ENCODE results near the gene RAB6C.
"Not testable (repeated sequence)": the region's sequence is repeated elsewhere in the genome, so short reads cannot be mapped to it uniquely, and the experiment has no call there.

The RAB6C gene

GRCh38 chr2:129992415-129993006 lies 13.0 kb downstream of the RAB6C start:
- not testable (repeated sequence) for H4K8ac ChIP-seq (ENCODE audit: low read depth, low read length); H3K14ac ChIP-seq (ENCODE audit: low read length); H3K27ac ChIP-seq (replicated peaks; ENCODE audit: low read length); H2AFZ ChIP-seq (ENCODE audit: low read length); H3K4me1 ChIP-seq (ENCODE audit: control insufficient read depth in 2 of 2, insufficient read depth in 1 of 2, low read depth in 1 of 2, low read length in 2 of 2); H3K4me3 ChIP-seq (ENCODE audit: low read length in 2 of 2); H3K23ac ChIP-seq (ENCODE audit: low read depth, low read length, poor library complexity); H2BK15ac ChIP-seq (ENCODE audit: low read length); H2AK5ac ChIP-seq (ENCODE audit: low read depth, low read length); H4K91ac ChIP-seq (ENCODE audit: low read depth, low read length, poor library complexity); H3K9me3 ChIP-seq (replicated peaks in 1 of 2; ENCODE audit: control insufficient read depth in 2 of 2, insufficient read depth in 1 of 2, low read depth in 1 of 2, low read length in 2 of 2); H2BK12ac ChIP-seq (ENCODE audit: low read length); DNase-seq (ENCODE audit: low spot score); H3K36me3 ChIP-seq (replicated peaks in 1 of 2; ENCODE audit: control insufficient read depth in 2 of 2, insufficient read depth in 2 of 2, low read length in 2 of 2); H3K79me1 ChIP-seq (ENCODE audit: low read depth, low read length); H2BK5ac ChIP-seq (ENCODE audit: low read length); H2BK120ac ChIP-seq (ENCODE audit: low read depth, low read length); H3K4ac ChIP-seq (ENCODE audit: low read length); H3K9ac ChIP-seq (ENCODE audit: low read depth, low read length, poor library complexity); H3K18ac ChIP-seq (ENCODE audit: low read length)
- Histone ChIP-seq H3K4me2 (ENCODE audit: insufficient read depth, low read length, poor library complexity, severe bottlenecking) (peak overlapping the region; percentile 33), H3K27me3 (ENCODE audit: control insufficient read depth in 3 of 3, insufficient read depth in 3 of 3, low read depth in 1 of 3, low read length in 3 of 3) (peaks cover 0 to 13% (median 0%) of the 10 kb centered on the region in 3 experiments)
- WGBS, 2 donors (ENCODE audit: extremely low coverage in 2 of 2, insufficient read length in 2 of 2, insufficient replicate concordance in 1 of 2) = no CpG with 5 or more reads among the region's 49 CpGs

- no CpG with 5 or more reads among the region's 20 CpGs for WGBS, 2 donors (ENCODE audit: extremely low coverage in 2 of 2, insufficient read length in 2 of 2, insufficient replicate concordance in 1 of 2)
Observed at GRCh38 chr2:129993151-129993550, 13.7 kb downstream of the RAB6C start.

GRCh38 chr2:129996657-129997237 lies 17.3 kb downstream of the RAB6C start:
- not testable (repeated sequence) for H3K79me1 ChIP-seq (ENCODE audit: low read depth, low read length); H3K4ac ChIP-seq (ENCODE audit: low read length); H3K9ac ChIP-seq (ENCODE audit: low read depth, low read length, poor library complexity); H3K36me3 ChIP-seq (replicated peaks in 1 of 2; ENCODE audit: control insufficient read depth in 2 of 2, insufficient read depth in 2 of 2, low read length in 2 of 2); H3K27me3 ChIP-seq (ENCODE audit: control insufficient read depth in 3 of 3, insufficient read depth in 3 of 3, low read depth in 1 of 3, low read length in 3 of 3); H2BK15ac ChIP-seq (ENCODE audit: low read length); H2BK12ac ChIP-seq (ENCODE audit: low read length); H2BK120ac ChIP-seq (ENCODE audit: low read depth, low read length); H4K91ac ChIP-seq (ENCODE audit: low read depth, low read length, poor library complexity); DNase-seq (ENCODE audit: low spot score); H3K18ac ChIP-seq (ENCODE audit: low read length); H3K4me2 ChIP-seq (ENCODE audit: insufficient read depth, low read length, poor library complexity, severe bottlenecking); H2AK5ac ChIP-seq (ENCODE audit: low read depth, low read length); H3K27ac ChIP-seq (replicated peaks; ENCODE audit: low read length); H2AFZ ChIP-seq (ENCODE audit: low read length); H3K4me1 ChIP-seq (ENCODE audit: control insufficient read depth in 2 of 2, insufficient read depth in 1 of 2, low read depth in 1 of 2, low read length in 2 of 2); H3K14ac ChIP-seq (ENCODE audit: low read length); H3K23ac ChIP-seq (ENCODE audit: low read depth, low read length, poor library complexity); H3K9me3 ChIP-seq (replicated peaks in 1 of 2; ENCODE audit: control insufficient read depth in 2 of 2, insufficient read depth in 1 of 2, low read depth in 1 of 2, low read length in 2 of 2); H4K8ac ChIP-seq (ENCODE audit: low read depth, low read length); H3K4me3 ChIP-seq (ENCODE audit: low read length in 2 of 2); H2BK5ac ChIP-seq (ENCODE audit: low read length)
- WGBS, 2 donors (ENCODE audit: extremely low coverage in 2 of 2, insufficient read length in 2 of 2, insufficient replicate concordance in 1 of 2) = no CpG with 5 or more reads among the region's 2 CpGs

More at GRCh38 chr2:129993151-129993550, 13.7 kb downstream of the RAB6C start:
- H3K9me3 ChIP-seq (replicated peaks in 1 of 2; ENCODE audit: control insufficient read depth in 2 of 2, insufficient read depth in 1 of 2, low read depth in 1 of 2, low read length in 2 of 2); H2BK15ac ChIP-seq (ENCODE audit: low read length); DNase-seq (ENCODE audit: low spot score); H3K4me2 ChIP-seq (ENCODE audit: insufficient read depth, low read length, poor library complexity, severe bottlenecking); H3K14ac ChIP-seq (ENCODE audit: low read length); H4K8ac ChIP-seq (ENCODE audit: low read depth, low read length); H4K91ac ChIP-seq (ENCODE audit: low read depth, low read length, poor library complexity); H3K9ac ChIP-seq (ENCODE audit: low read depth, low read length, poor library complexity); H3K23ac ChIP-seq (ENCODE audit: low read depth, low read length, poor library complexity); H3K18ac ChIP-seq (ENCODE audit: low read length); H3K4me1 ChIP-seq (ENCODE audit: control insufficient read depth in 2 of 2, insufficient read depth in 1 of 2, low read depth in 1 of 2, low read length in 2 of 2); H3K27ac ChIP-seq (replicated peaks; ENCODE audit: low read length); H2BK12ac ChIP-seq (ENCODE audit: low read length); H3K4me3 ChIP-seq (ENCODE audit: low read length in 2 of 2); H3K4ac ChIP-seq (ENCODE audit: low read length); H2AFZ ChIP-seq (ENCODE audit: low read length); H3K79me1 ChIP-seq (ENCODE audit: low read depth, low read length); H2BK120ac ChIP-seq (ENCODE audit: low read depth, low read length); H3K36me3 ChIP-seq (replicated peaks in 1 of 2; ENCODE audit: control insufficient read depth in 2 of 2, insufficient read depth in 2 of 2, low read length in 2 of 2); H2AK5ac ChIP-seq (ENCODE audit: low read depth, low read length); H2BK5ac ChIP-seq (ENCODE audit: low read length): not testable (repeated sequence)
- peaks cover 0 to 13% (median 0%) of the 10 kb centered on the region in 3 experiments for H3K27me3 ChIP-seq (ENCODE audit: control insufficient read depth in 3 of 3, insufficient read depth in 3 of 3, low read depth in 1 of 3, low read length in 3 of 3)

GRCh38 chr2:129998771-129999170 lies 19.3 kb downstream of the RAB6C start:
- H2BK15ac ChIP-seq (ENCODE audit: low read length); H3K36me3 ChIP-seq (replicated peaks in 1 of 2; ENCODE audit: control insufficient read depth in 2 of 2, insufficient read depth in 2 of 2, low read length in 2 of 2); H3K4me2 ChIP-seq (ENCODE audit: insufficient read depth, low read length, poor library complexity, severe bottlenecking); H3K18ac ChIP-seq (ENCODE audit: low read length); H3K4me1 ChIP-seq (ENCODE audit: control insufficient read depth in 2 of 2, insufficient read depth in 1 of 2, low read depth in 1 of 2, low read length in 2 of 2); H4K8ac ChIP-seq (ENCODE audit: low read depth, low read length); H3K4ac ChIP-seq (ENCODE audit: low read length); H2AK5ac ChIP-seq (ENCODE audit: low read depth, low read length); H3K27me3 ChIP-seq (ENCODE audit: control insufficient read depth in 3 of 3, insufficient read depth in 3 of 3, low read depth in 1 of 3, low read length in 3 of 3); H3K79me1 ChIP-seq (ENCODE audit: low read depth, low read length); H2BK120ac ChIP-seq (ENCODE audit: low read depth, low read length); H3K9me3 ChIP-seq (replicated peaks in 1 of 2; ENCODE audit: control insufficient read depth in 2 of 2, insufficient read depth in 1 of 2, low read depth in 1 of 2, low read length in 2 of 2); H3K9ac ChIP-seq (ENCODE audit: low read depth, low read length, poor library complexity); H2BK12ac ChIP-seq (ENCODE audit: low read length); H4K91ac ChIP-seq (ENCODE audit: low read depth, low read length, poor library complexity); DNase-seq (ENCODE audit: low spot score); H2BK5ac ChIP-seq (ENCODE audit: low read length); H3K14ac ChIP-seq (ENCODE audit: low read length); H2AFZ ChIP-seq (ENCODE audit: low read length); H3K23ac ChIP-seq (ENCODE audit: low read depth, low read length, poor library complexity); H3K4me3 ChIP-seq (ENCODE audit: low read length in 2 of 2); H3K27ac ChIP-seq (replicated peaks; ENCODE audit: low read length): not testable (repeated sequence)
- no CpG with 5 or more reads among the region's 6 CpGs for WGBS, 2 donors (ENCODE audit: extremely low coverage in 2 of 2, insufficient read length in 2 of 2, insufficient replicate concordance in 1 of 2)
